Karpas-422 (cell line): ENCODE results near the gene STYX. TPM values are rescaled to one million over a fixed set of nuclear protein-coding genes. Genes with fewer than 3 reads are reported as not detected.
"Not testable (repeated sequence)": the region's sequence is repeated elsewhere in the genome, so short reads cannot be mapped to it uniquely, and the experiment has no call there.

Experiments
- DNase-seq: peaks from one replicate; pipeline ENCODE4 v3.0.0-alpha.2; 2015
- H2AFZ ChIP-seq: fragments of 200-600 bp; sonication (generic); 2 replicates; pipeline ENCODE4 v1.6.1; 2014; ENCODE audit warnings: antibody characterized with exemption, low read length, mixed read lengths
- H3K27ac ChIP-seq: fragments of 200-600 bp; sonication (generic); 2 replicates; pipeline ENCODE4 v1.5.1; 2014; ENCODE audit warnings: mild to moderate bottlenecking, low read length, moderate library complexity
- H3K27me3 ChIP-seq: fragments of 200-600 bp; sonication (generic); 2 replicates; pipeline ENCODE4 v1.6.1; 2014; ENCODE audit warnings: low read length, mixed read lengths
- H3K36me3 ChIP-seq: fragments of 200-600 bp; sonication (generic); 2 replicates; pipeline ENCODE4 v1.6.1; 2014; ENCODE audit warnings: low read length, mixed read lengths; ENCODE audit not compliant: insufficient read depth
- H3K4me1 ChIP-seq: fragments of 200-600 bp; sonication (generic); 2 replicates; pipeline ENCODE4 v1.6.1; 2014; ENCODE audit warnings: mild to moderate bottlenecking, low read length, mixed read lengths
- H3K4me2 ChIP-seq: fragments of 200-600 bp; sonication (generic); 2 replicates; pipeline ENCODE4 v1.6.1; 2014; ENCODE audit warnings: low read length, low read depth, mild to moderate bottlenecking; ENCODE audit not compliant: poor library complexity, severe bottlenecking
- H3K4me3 ChIP-seq: fragments of 200-600 bp; sonication (generic); 2 replicates; pipeline ENCODE4 v1.5.1; 2014; ENCODE audit warnings: mild to moderate bottlenecking, antibody characterized with exemption, low read length, mixed read lengths
- H3K79me2 ChIP-seq: fragments of 200-600 bp; sonication (generic); 2 replicates; pipeline ENCODE4 v1.6.1; 2014; ENCODE audit warnings: mild to moderate bottlenecking, low read length, mixed read lengths
- H3K9ac ChIP-seq: fragments of 200-600 bp; sonication (generic); 2 replicates; pipeline ENCODE4 v1.6.0; 2014; ENCODE audit warnings: low read length
- H3K9me2 ChIP-seq: fragments of 200-600 bp; sonication (generic), shearing (Covaris generic); replicated peaks from 2 replicates; pipeline ENCODE4 v1.6.0; 2014; ENCODE audit warnings: mild to moderate bottlenecking, low read length, moderate library complexity; ENCODE audit not compliant: insufficient read depth
- H3K9me3 ChIP-seq: fragments of 300-700, 200-600 bp; sonication (generic); 2 replicates; pipeline ENCODE4 v1.6.1; 2014; ENCODE audit warnings: low read length, mixed read lengths
- H4K20me1 ChIP-seq: fragments of 200-600 bp; sonication (generic); 2 replicates; pipeline ENCODE4 v1.6.1; 2014; ENCODE audit warnings: mild to moderate bottlenecking, antibody characterized with exemption, low read length, low read depth; ENCODE audit not compliant: insufficient read depth
- total RNA-seq: library from RNA; depleted of rRNA; stranded (reverse); fragments of >200 nt; shearing (Covaris generic); gene quantifications from 2 replicates; pipeline ENCODE4 v1.2.3, GENCODE V29; 2014; ENCODE audit warnings: low replicate concordance

Gene STYX
- total RNA-seq, 1 experiment from 2014 or later = 40.5 TPM

DNA sequence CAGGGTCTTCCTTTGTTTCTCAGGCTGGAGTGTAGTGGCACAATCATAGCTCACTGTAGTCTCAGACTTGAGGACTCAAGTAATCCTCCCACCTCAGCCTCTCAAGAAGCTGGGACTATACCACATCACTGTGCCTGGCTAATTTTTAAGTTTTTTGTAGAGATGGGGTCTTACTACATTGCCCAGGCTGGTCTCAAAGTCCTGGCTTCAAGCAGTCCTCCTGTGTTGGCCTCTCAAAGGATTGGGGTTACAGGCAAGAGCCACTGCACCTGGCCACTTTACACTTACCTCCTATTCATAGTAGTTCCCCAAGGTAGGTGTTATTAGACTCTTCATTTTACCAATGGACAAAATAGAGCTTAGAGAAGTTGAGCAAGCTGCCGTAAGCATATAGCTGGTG, 29.2 kb downstream of the STYX start:
- Histone ChIP-seq H3K9me3 (no peaks in the 10 kb centered on the region), H3K27ac (no peak overlapping the region)

DNA sequence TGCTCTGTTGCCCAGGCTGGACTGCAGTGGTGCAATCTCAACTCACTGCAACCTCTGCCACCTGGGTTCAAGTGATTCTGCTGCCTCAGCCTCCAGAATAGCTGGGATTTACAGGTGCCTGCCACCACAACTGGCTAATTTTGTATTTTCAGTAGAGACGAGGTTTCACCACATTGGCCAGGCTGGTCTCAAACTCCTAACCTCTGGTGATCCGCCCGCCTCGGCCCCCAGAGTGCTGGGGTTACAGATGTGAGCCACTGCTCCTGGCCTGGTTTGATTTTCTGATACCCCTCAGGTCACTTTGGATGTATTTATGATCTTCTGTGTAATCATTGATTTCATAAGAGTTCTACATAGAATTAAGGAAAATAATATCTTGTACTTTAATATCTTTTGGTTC, 33.0 kb downstream of the STYX start:
- Histone ChIP-seq H3K79me2 (peaks cover 29% of the 10 kb centered on the region), H3K36me3 (peaks cover 15% of the 10 kb centered on the region; the same call in 1 of the 2 replicates)
- not testable (repeated sequence) for DNase-seq, H3K4me1 ChIP-seq, H3K27me3 ChIP-seq, H3K9me2 ChIP-seq, H3K4me2 ChIP-seq, H2AFZ ChIP-seq, H3K4me3 ChIP-seq, H3K9ac ChIP-seq, H3K27ac ChIP-seq, H3K9me3 ChIP-seq, H4K20me1 ChIP-seq

More for the DNA sequence above, 29.2 kb downstream of the STYX start:
- H4K20me1 ChIP-seq = no peaks in the 10 kb centered on the region
- no peak overlapping the region for H3K9ac ChIP-seq
- DNase-seq = no peak
- no peak overlapping the region for H3K4me2 ChIP-seq
- H3K27me3 ChIP-seq = no peaks in the 10 kb centered on the region
- H3K4me1 ChIP-seq = peaks cover 9% of the 10 kb centered on the region
- H3K9me2 ChIP-seq = no peaks in the 10 kb centered on the region
- H3K4me3 ChIP-seq = no peak overlapping the region
- H3K36me3 ChIP-seq = peaks cover 25% of the 10 kb centered on the region; the same call in 1 of the 2 replicates
- no peak overlapping the region for H2AFZ ChIP-seq
- H3K79me2 ChIP-seq = peaks cover 15% of the 10 kb centered on the region

DNA sequence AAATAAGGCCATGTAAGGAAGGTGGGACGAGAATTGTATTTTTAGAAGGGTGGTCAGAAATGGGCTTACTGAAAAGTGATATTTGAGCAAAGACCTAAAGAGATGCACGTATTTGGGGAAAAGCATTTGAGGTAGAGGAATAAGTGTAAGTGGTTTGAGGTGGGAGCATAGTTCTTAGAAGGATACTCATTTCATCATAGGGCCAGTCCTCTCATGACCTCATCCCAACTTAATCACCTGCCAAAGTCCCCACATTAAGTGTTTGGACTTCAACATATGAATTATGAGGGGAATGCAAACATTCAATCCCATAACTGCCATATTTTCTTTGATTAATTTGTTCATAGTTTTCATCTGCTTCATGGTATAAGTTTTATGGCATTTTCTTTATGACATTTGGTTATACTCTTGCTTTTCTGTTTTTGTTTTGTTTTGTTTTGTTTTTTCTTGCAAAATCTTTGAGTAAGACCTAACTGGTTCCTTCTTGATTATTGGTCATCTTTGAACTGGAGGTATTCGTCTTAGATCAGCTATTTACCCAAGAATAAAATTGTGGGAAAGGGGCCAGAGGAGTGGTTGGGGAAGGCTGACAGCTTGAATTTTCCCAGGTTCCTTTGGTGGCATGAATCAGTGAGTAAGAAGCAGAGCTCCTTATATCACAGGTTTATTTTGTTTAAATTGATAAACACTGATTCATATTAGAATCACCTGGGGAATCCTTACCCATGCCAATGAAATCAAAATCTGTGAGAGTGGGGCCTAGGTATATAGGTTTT, 37.3 kb downstream of the STYX start:
- no peaks in the 10 kb centered on the region for H3K9me3 ChIP-seq
- H3K79me2 ChIP-seq = peaks cover 28% of the 10 kb centered on the region
- no peak for DNase-seq
- H3K27me3 ChIP-seq = no peaks in the 10 kb centered on the region
- H3K4me2 ChIP-seq = no peak overlapping the region
- no peak overlapping the region for H3K9ac ChIP-seq
- H3K36me3 ChIP-seq = peaks cover 32% of the 10 kb centered on the region
- no peak overlapping the region for H2AFZ ChIP-seq
- no peak overlapping the region for H3K27ac ChIP-seq
- peaks cover 3% of the 10 kb centered on the region; the same call in 1 of the 2 replicates for H3K4me1 ChIP-seq
- no peaks in the 10 kb centered on the region for H3K9me2 ChIP-seq
- no peaks in the 10 kb centered on the region for H4K20me1 ChIP-seq
- no peak overlapping the region for H3K4me3 ChIP-seq

DNA sequence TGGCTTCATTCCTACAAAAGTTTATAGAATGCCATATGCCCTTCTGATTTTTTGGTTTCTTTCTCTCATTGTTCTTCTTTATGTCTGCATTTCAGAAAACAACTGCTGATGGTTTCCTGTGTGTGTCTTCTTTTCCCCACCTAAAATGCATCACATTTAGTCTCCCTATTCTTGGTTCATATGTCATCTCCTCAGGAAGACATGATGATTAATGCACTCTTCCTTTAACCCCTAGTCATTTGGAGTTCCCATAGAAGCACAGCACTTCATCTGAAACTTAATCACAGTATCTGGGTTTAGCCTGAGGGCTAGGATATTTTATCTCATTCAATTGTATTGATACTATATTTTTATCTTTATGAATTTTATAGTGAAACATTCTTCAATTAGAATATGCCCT, 39.9 kb downstream of the STYX start:
- Histone ChIP-seq H3K27ac (no peak overlapping the region), H2AFZ (no peak overlapping the region), H3K27me3 (no peaks in the 10 kb centered on the region), H3K4me3 (no peak overlapping the region), H3K9me3 (no peaks in the 10 kb centered on the region), H4K20me1 (no peaks in the 10 kb centered on the region), H3K79me2 (peaks cover 12% of the 10 kb centered on the region; the same call in 1 of the 2 replicates), H3K4me1 (no peaks in the 10 kb centered on the region), H3K9ac (no peak overlapping the region), H3K9me2 (no peaks in the 10 kb centered on the region), H3K4me2 (no peak overlapping the region), H3K36me3 (peaks cover 37% of the 10 kb centered on the region)
- DNase-seq = no peak

DNA sequence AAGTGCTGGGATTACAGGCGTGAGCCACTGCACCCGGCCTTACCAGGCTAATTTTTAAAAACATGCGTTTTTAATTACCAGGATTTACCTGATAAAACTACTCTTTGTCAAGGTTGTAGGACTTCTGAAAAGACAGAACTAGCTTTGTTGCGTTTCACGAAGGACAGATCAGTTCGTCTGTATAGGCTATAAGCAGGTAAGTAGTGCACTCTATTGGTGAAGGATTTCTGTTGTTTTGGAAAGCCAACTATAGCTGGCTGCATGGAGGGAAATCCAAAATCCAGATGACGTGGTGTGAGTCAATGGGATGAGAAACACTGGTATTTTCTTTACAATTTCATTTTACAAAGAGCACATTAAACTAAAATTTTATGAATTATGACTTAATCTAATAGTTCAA, 46.9 kb downstream of the STYX start:
- H3K9ac ChIP-seq = no peak overlapping the region
- no peaks in the 10 kb centered on the region for H4K20me1 ChIP-seq
- no peak overlapping the region for H3K27ac ChIP-seq
- no peaks in the 10 kb centered on the region for H3K9me2 ChIP-seq
- no peak overlapping the region for H2AFZ ChIP-seq
- DNase-seq = no peak
- 0 out of 2 replicates have a peak, but pooled peaks cover 2% of the 10 kb centered on the region for H3K79me2 ChIP-seq
- no peak overlapping the region for H3K4me2 ChIP-seq
- no peaks in the 10 kb centered on the region for H3K9me3 ChIP-seq
- H3K4me1 ChIP-seq = no peaks in the 10 kb centered on the region
- no peaks in the 10 kb centered on the region for H3K27me3 ChIP-seq
- no peak overlapping the region for H3K4me3 ChIP-seq
- peaks cover 40% of the 10 kb centered on the region; the same call in 1 of the 2 replicates for H3K36me3 ChIP-seq

DNA sequence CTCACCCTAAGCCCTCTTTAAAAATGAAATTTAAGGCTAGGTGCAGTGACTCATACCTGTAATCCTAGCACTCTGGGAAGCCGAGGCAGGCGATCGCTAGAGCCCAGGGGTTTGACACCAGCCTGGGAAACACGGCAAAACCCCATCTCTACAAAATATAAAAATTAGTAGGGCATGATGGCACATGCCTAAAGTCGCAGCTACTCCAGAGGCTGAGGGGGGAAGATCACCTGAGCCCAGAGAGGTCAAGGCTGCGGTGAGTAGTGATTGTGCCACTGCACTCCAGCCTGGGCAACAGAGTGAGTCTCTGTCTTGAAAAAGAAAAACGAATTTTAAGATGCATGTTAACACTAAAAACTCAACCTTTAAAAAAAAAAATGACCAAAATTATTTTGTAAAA, 48.7 kb downstream of the STYX start:
- Histone ChIP-seq H3K4me3 (no peak overlapping the region), H2AFZ (no peak overlapping the region), H3K9ac (no peak overlapping the region), H3K79me2 (peaks cover 9% of the 10 kb centered on the region), H3K27ac (no peak overlapping the region), H3K9me3 (no peaks in the 10 kb centered on the region), H3K4me2 (no peak overlapping the region), H3K27me3 (no peaks in the 10 kb centered on the region), H4K20me1 (no peaks in the 10 kb centered on the region), H3K36me3 (peaks cover 44% of the 10 kb centered on the region; the same call in 1 of the 2 replicates), H3K9me2 (no peaks in the 10 kb centered on the region), H3K4me1 (peaks cover 7% of the 10 kb centered on the region)
- DNase-seq = no peak

DNA sequence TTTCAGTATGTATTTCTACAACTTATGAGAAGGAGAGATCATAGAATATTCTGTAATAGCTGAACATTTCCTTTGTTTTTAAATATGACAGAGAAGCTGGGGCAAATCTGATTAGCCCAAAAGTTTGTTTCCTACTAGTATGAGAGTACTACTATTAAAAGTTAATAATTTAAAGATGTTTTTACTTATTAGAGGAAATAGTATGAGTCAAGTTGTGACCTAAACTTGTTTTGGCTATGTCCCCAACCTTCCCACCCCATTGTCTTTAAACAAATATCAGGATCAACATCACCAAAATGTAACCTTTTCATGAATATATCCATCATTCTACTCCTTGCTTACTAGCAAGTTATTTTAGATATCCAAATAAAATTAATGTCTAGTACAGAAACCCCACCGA, 50.9 kb downstream of the STYX start:
- Histone ChIP-seq H2AFZ (no peak overlapping the region), H3K9me2 (no peaks in the 10 kb centered on the region), H3K27me3 (no peaks in the 10 kb centered on the region), H3K4me1 (peaks cover 11% of the 10 kb centered on the region), H3K27ac (no peak overlapping the region), H3K9me3 (no peaks in the 10 kb centered on the region), H3K9ac (no peak overlapping the region), H3K4me2 (no peak overlapping the region), H4K20me1 (no peaks in the 10 kb centered on the region), H3K79me2 (peaks cover 27% of the 10 kb centered on the region), H3K4me3 (no peak overlapping the region), H3K36me3 (peaks cover 47% of the 10 kb centered on the region; the same call in 1 of the 2 replicates)
- no peak for DNase-seq

DNA sequence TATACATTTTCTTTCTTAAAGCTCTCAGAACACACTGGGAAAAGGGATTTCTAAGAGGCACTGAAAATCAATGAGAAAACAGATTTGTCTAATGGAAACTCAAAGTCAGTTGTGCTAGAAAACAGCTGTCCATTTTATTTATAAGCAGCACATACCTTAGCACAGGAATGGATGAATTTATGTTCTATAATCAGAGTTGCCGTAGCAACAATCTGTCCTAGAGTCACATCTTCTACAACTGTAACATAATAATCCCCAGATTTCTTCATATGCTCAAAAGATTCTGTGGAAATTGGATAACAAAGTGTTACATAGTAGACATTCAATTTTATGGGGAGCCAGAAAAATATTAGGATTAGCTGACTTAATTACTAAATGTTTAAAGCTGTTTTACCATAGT, 51.7 kb downstream of the STYX start:
- no peaks in the 10 kb centered on the region for H3K27me3 ChIP-seq
- no peak overlapping the region for H2AFZ ChIP-seq
- no peak overlapping the region for H3K27ac ChIP-seq
- no peak overlapping the region for H3K9ac ChIP-seq
- H3K4me2 ChIP-seq = no peak overlapping the region
- H3K4me1 ChIP-seq = peaks cover 11% of the 10 kb centered on the region
- H3K4me3 ChIP-seq = no peak overlapping the region
- H3K9me3 ChIP-seq = no peaks in the 10 kb centered on the region
- no peaks in the 10 kb centered on the region for H3K9me2 ChIP-seq
- H4K20me1 ChIP-seq = no peaks in the 10 kb centered on the region
- H3K36me3 ChIP-seq = peaks cover 47% of the 10 kb centered on the region; the same call in 1 of the 2 replicates
- peaks cover 35% of the 10 kb centered on the region for H3K79me2 ChIP-seq
- no peak for DNase-seq
